ENCODE results near the gene MOB2. TPM values are rescaled to one million over a fixed set of nuclear protein-coding genes. Genes with fewer than 3 reads are reported as not detected.

Gene MOB2
- total RNA-seq, 1 donor from 2014 or later, result 38.6 TPM

DNA sequence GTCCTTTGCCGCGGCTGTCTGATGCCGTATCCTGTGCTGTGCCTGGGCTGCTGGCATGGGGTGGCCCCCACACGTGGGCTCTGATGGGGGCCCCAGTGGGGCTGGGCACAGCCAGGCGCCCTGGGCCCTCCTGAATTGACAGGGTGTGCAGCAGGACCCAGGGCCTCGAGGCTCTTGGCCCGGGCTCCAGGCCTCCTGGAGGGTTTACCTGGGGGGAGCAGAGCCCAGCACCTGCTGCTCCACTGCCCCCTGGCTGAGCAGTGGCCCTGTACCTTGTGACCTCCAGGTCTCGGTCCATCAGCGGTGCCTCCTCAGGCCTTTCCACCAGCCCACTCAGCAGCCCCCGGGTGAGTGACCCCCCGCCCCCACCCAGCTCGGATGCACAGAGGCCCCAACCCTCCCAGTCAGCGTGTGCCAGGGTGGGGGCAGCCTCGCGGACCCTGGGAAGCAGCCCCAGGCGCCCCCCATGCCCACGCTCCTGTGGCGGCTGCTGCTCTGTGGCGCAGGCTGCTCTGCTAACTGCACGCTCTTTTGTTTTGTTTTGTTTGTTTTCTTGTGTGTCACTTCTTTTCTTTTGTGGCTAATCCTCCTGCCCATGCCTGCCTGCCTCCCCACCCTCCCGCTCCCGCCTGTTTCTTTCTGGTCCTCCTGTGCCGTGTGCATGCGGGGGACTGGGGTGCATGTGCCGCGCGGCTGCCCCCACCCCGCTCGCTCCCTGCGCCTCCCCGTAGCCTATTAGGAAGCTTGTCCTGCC is 36.9 kb downstream of the MOB2 start:
- no peaks in the 10 kb centered on the region for H3K9me3 Mint-ChIP-seq (ENCODE audit: unreplicated experiment)
- no peaks in the 10 kb centered on the region for H3K36me3 Mint-ChIP-seq (ENCODE audit: unreplicated experiment)
- no peaks in the 10 kb centered on the region for H3K27me3 Mint-ChIP-seq (ENCODE audit: unreplicated experiment)
- H3K4me1 Mint-ChIP-seq (ENCODE audit: unreplicated experiment), result no peaks in the 10 kb centered on the region
- H3K27ac Mint-ChIP-seq (ENCODE audit: unreplicated experiment), result no peak overlapping the region
- no peak for DNase-seq (ENCODE audit: extremely low spot score, unreplicated experiment)
- TF ChIP-seq, protein P1, sequence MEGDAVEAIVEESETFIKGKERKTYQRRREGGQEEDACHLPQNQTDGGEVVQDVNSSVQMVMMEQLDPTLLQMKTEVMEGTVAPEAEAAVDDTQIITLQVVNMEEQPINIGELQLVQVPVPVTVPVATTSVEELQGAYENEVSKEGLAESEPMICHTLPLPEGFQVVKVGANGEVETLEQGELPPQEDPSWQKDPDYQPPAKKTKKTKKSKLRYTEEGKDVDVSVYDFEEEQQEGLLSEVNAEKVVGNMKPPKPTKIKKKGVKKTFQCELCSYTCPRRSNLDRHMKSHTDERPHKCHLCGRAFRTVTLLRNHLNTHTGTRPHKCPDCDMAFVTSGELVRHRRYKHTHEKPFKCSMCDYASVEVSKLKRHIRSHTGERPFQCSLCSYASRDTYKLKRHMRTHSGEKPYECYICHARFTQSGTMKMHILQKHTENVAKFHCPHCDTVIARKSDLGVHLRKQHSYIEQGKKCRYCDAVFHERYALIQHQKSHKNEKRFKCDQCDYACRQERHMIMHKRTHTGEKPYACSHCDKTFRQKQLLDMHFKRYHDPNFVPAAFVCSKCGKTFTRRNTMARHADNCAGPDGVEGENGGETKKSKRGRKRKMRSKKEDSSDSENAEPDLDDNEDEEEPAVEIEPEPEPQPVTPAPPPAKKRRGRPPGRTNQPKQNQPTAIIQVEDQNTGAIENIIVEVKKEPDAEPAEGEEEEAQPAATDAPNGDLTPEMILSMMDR (IDR thresholded peaks at IDR 0.05), result no peak
- H3K4me3 Mint-ChIP-seq (ENCODE audit: unreplicated experiment), result no peak overlapping the region

- H3K27ac Mint-ChIP-seq (ENCODE audit: unreplicated experiment), result no peak overlapping the region
- H3K4me1 Mint-ChIP-seq (ENCODE audit: unreplicated experiment), result no peaks in the 10 kb centered on the region
- H3K4me3 Mint-ChIP-seq (ENCODE audit: unreplicated experiment), result no peak overlapping the region
- no peaks in the 10 kb centered on the region for H3K36me3 Mint-ChIP-seq (ENCODE audit: unreplicated experiment)
- H3K9me3 Mint-ChIP-seq (ENCODE audit: unreplicated experiment), result no peaks in the 10 kb centered on the region
- TF ChIP-seq, protein P1 (IDR thresholded peaks at IDR 0.05), result no peak
- H3K27me3 Mint-ChIP-seq (ENCODE audit: unreplicated experiment), result no peaks in the 10 kb centered on the region
- no peak for DNase-seq (ENCODE audit: extremely low spot score, unreplicated experiment)
These were observed 37.7 kb downstream of the MOB2 start for GRCh38 chr11:1448882-1449281.

DNA sequence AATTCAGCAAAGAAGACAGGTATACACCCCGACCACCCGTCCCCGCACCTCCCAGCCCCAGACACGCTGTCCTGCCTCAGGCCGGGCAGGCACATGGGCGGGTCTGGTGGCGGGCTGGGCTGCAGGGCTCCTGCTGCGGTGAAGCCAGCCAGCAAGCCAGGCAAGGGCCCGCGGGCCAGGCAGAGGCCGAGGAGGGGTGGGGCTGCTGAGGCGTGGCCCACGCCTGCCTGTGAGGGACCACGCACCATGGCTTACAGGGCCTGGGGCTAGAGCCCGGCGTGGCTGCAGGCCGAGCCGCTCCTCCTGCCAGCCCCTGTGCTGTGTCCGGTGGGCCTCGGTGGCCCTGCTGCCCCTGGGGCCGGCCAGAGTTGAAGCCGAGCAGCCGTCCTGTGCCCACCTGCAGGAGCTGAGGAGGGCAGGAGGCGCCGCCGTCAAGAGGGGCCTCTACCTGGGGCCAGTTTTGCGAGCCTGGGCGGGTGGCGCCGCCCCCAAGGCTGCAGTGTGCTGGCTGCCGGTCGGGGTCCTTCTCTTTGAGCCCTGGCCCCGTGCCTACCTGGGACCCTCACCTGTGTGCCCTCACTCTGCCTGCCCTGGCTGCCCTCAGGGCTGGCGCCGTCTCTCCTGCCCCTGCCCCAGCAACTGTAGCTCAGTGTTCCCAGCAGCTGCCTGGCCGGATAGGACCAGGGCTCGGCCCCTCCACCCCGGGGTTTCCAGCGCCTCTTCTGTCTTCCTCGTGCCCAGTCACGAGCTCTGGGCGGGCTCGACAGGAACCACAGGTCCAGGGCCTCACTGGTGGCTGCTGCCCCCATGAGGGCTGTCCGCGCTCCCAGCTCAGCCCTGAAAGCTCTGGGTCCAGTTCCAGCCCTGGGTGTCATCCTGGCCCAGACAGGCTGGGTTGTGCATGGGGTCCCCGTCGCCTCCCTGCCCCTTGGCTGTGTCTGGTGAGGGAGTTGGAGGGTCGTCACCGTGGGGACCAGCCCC is 38.4 kb downstream of the MOB2 start:
- H3K27ac Mint-ChIP-seq (ENCODE audit: unreplicated experiment), result no peak overlapping the region
- TF ChIP-seq, protein P1 (IDR thresholded peaks at IDR 0.05), result no peak
- H3K4me3 Mint-ChIP-seq (ENCODE audit: unreplicated experiment), result no peak overlapping the region

GRCh38 chr11:1446623-1447022 is 40.0 kb downstream of the MOB2 start:
- no peaks in the 10 kb centered on the region for H3K36me3 Mint-ChIP-seq (ENCODE audit: unreplicated experiment)
- no peak overlapping the region for H3K27ac Mint-ChIP-seq (ENCODE audit: unreplicated experiment)
- no peaks in the 10 kb centered on the region for H3K4me1 Mint-ChIP-seq (ENCODE audit: unreplicated experiment)
- TF ChIP-seq, protein P1 (IDR thresholded peaks at IDR 0.05), result no peak
- no peaks in the 10 kb centered on the region for H3K9me3 Mint-ChIP-seq (ENCODE audit: unreplicated experiment)
- DNase-seq (ENCODE audit: extremely low spot score, unreplicated experiment), result no peak
- H3K4me3 Mint-ChIP-seq (ENCODE audit: unreplicated experiment), result no peak overlapping the region
- H3K27me3 Mint-ChIP-seq (ENCODE audit: unreplicated experiment), result no peaks in the 10 kb centered on the region

More for the DNA sequence above, 38.4 kb downstream of the MOB2 start:
- no peaks in the 10 kb centered on the region for H3K9me3 Mint-ChIP-seq (ENCODE audit: unreplicated experiment)
- no peaks in the 10 kb centered on the region for H3K27me3 Mint-ChIP-seq (ENCODE audit: unreplicated experiment)
- DNase-seq (ENCODE audit: extremely low spot score, unreplicated experiment), result no peak
- no peaks in the 10 kb centered on the region for H3K36me3 Mint-ChIP-seq (ENCODE audit: unreplicated experiment)
- H3K4me1 Mint-ChIP-seq (ENCODE audit: unreplicated experiment), result no peaks in the 10 kb centered on the region
